GM12878 (cell line): ENCODE results near the gene MICAL3. TPM values are rescaled to one million over a fixed set of nuclear protein-coding genes. Genes with fewer than 3 reads are reported as not detected.

Source experiments
- CHD2 ChIP-seq: IDR thresholded peaks from 2 replicates; pipeline ENCODE4 v1.6.1; 2011; ENCODE audit warnings: low read depth, low read length, improper control_type of control experiment, borderline replicate concordance
- CREM ChIP-seq: IDR thresholded peaks from 2 replicates; pipeline ENCODE4 v1.6.1; 2014; ENCODE audit warnings: antibody characterized with exemption, low read depth
- EED ChIP-seq: sonication (generic); IDR thresholded peaks from 2 replicates; pipeline ENCODE4 v1.6.1; 2016; ENCODE audit warnings: antibody characterized with exemption, low read depth
- IRF3 ChIP-seq: fragments of 450-650 bp; IDR thresholded peaks from 2 replicates; pipeline ENCODE4 v1.6.1; 2014; ENCODE audit warnings: mild to moderate bottlenecking
- JUNB ChIP-seq: IDR thresholded peaks from 2 replicates; pipeline ENCODE4 v1.6.1; 2016; ENCODE audit warnings: antibody characterized with exemption, mild to moderate bottlenecking
- KAT2A ChIP-seq: conservative IDR thresholded peaks from 2 replicates; pipeline ENCODE4 v1.6.1; 2011; ENCODE audit warnings: low read depth, low read length; ENCODE audit not compliant: control insufficient read depth
- KDM1A ChIP-seq: fragments of 200-600 bp; sonication (generic); IDR thresholded peaks from 2 replicates; pipeline ENCODE4 v1.6.1; 2016; ENCODE audit warnings: borderline replicate concordance
- KLF5 ChIP-seq: fragments of 450-650 bp; IDR thresholded peaks from 2 replicates; pipeline ENCODE4 v1.6.1; 2014; ENCODE audit warnings: mild to moderate bottlenecking; ENCODE audit not compliant: partially characterized antibody
- MTA3 ChIP-seq: IDR thresholded peaks from 2 replicates; pipeline ENCODE4 v1.6.1; 2012; ENCODE audit warnings: low read length, inconsistent platforms, borderline replicate concordance
- NFYB ChIP-seq: IDR thresholded peaks from 2 replicates; pipeline ENCODE4 v1.6.1; 2011; ENCODE audit warnings: low read depth, mild to moderate bottlenecking, low read length, improper control_type of control experiment, moderate library complexity; ENCODE audit not compliant: insufficient read depth
- SKIL ChIP-seq: fragments of 450-650 bp; IDR thresholded peaks from 2 replicates; pipeline ENCODE4 v1.6.1; 2017; ENCODE audit warnings: mild to moderate bottlenecking, low read depth, inconsistent platforms; ENCODE audit not compliant: poor library complexity, severe bottlenecking
- SMAD5 ChIP-seq: IDR thresholded peaks from 2 replicates; pipeline ENCODE4 v1.6.1; 2016; ENCODE audit warnings: antibody characterized with exemption, low read depth
- SMC3 ChIP-seq: IDR thresholded peaks from 2 replicates; pipeline ENCODE4 v1.6.1; 2011; ENCODE audit warnings: low read length, improper control_type of control experiment, borderline replicate concordance
- SRF ChIP-seq, 2 experiments: IDR thresholded peaks; 2 replicates each; pipeline ENCODE4 v1.6.1; 2011; ENCODE audit warnings: low read depth in 2 of 2, low read length in 2 of 2, mild to moderate bottlenecking in 1 of 2, moderate library complexity in 1 of 2
- STAT3 ChIP-seq: IDR thresholded peaks from 2 replicates; pipeline ENCODE4 v1.6.1; 2011; ENCODE audit warnings: low read depth, low read length, improper control_type of control experiment
- TBL1XR1 ChIP-seq: IDR thresholded peaks from 2 replicates; pipeline ENCODE4 v1.6.1; 2012; ENCODE audit warnings: low read depth, low read length, improper control_type of control experiment
- TCF7 ChIP-seq: IDR thresholded peaks from 2 replicates; pipeline ENCODE4 v1.6.1; 2014; ENCODE audit warnings: antibody characterized with exemption, borderline replicate concordance
- USF2 ChIP-seq: IDR thresholded peaks from 2 replicates; pipeline ENCODE4 v1.6.1; 2011; ENCODE audit warnings: low read depth, low read length, improper control_type of control experiment, borderline replicate concordance
- YY1 ChIP-seq: IDR thresholded peaks from 2 replicates; pipeline ENCODE4 v1.6.1; 2011; ENCODE audit warnings: low read depth, mild to moderate bottlenecking, low read length
- ZNF24 ChIP-seq: fragments of 450-650 bp; IDR thresholded peaks from 2 replicates; pipeline ENCODE4 v1.6.1; 2017; ENCODE audit warnings: antibody characterized with exemption, mild to moderate bottlenecking
- ZNF384 ChIP-seq: IDR thresholded peaks from 2 replicates; pipeline ENCODE4 v1.6.1; 2012; ENCODE audit warnings: low read depth, mild to moderate bottlenecking, low read length, improper control_type of control experiment, borderline replicate concordance
- polyA plus RNA-seq, 11 experiments: library from polyadenylated mRNA; depleted of rRNA in 4 of 11; unstranded in 6 of 11; stranded (reverse) in 5 of 11; fragments of >200 nt; fragmentation: Nextera tagmentation in 4 of 11; fragmentation: Illumina TruSeq in 1 of 11; extraction: Ambion mirVana in 4 of 11; extraction: Trizol in 1 of 11; gene quantifications; 1 replicate in 1 of 11; 2 replicates in 10 of 11; pipeline versions ENCODE4 v1.2.1 to v1.2.3, GENCODE V29; 2011 to 2016; ENCODE audit warnings: inconsistent platforms in 2 of 11, missing spikeins in 2 of 11, low read depth in 1 of 11
- total RNA-seq, 4 experiments: library from RNA; depleted of rRNA in 3 of 4; stranded (reverse); fragments of >200 nt in 3 of 4; fragmentation: Illumina TruSeq in 1 of 4; extraction: Trizol in 1 of 4; gene quantifications; 2 replicates each; pipeline versions ENCODE4 v1.2.1 to v1.2.3, GENCODE V29; 2013 to 2021
- TF ChIP-seq, protein P1 (sequence below): fragments of 450-650 bp; IDR thresholded peaks from 2 replicates; pipeline ENCODE4 v1.6.1; 2017; ENCODE audit warnings: mild to moderate bottlenecking, moderate library complexity

MICAL3 gene
- total and polyA plus RNA-seq, 10 of the 15 experiments (the other 5 are each of a cell fraction or from before 2014, with no cell fraction given) = 2.6 to 92.2 (median 24.0) TPM

DNA sequence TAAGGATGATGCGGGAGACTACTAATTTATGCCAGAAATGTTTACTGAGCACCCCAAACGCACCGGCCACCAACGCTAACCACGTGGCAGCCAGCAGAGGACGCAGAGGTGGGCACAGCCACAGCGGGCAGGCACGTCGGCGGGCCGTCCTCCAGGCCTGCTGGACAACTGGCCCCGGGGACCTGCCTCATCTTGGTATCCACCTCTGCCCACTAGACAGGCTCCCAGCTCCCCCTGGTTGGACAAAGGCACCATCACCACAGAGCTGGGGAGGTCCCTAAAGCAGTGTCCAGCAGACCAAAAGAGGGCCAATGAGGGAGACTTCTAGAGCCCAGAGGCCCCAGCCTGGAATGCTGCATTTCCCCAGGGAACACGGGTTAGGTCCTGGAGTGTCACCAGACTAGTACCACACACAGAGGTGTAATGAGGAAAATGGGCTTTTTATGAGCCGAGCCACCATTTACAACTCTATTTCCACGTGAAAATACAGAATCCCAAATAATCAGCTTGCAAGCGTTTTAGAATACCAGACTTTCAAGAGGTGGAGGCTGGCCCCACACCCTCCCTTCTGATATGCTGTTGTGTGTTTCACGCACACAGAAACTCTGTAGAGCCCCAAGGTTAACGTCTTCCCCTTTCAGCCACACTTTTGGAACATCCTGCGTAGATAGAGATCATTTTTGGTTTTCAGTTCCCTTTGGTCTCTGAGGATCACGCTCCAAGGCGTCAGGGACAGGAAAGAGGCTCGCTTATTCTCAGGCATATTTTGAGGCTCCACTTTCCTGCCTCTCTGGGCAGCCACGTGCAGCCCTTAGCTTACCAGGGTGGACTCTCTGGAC is 226.4 kb downstream of the MICAL3 start (continued):
- peak; percentile 94 for TF ChIP-seq SKIL
- peak; percentile 99 for TF ChIP-seq EED
- 0 out of 2 replicates have a peak, but pooled peaks have one; percentile 15 for TF ChIP-seq NFYB
- no peak for TF ChIP-seq KAT2A
- TF ChIP-seq IRF3 = no peak
- TF ChIP-seq SMAD5 = no peak
- peak; percentile 45 for TF ChIP-seq JUNB
- TF ChIP-seq CREM = peak; percentile 95
- peak; percentile 35; the same call in 1 of the 2 replicates for TF ChIP-seq ZNF24
- TF ChIP-seq, protein P1, sequence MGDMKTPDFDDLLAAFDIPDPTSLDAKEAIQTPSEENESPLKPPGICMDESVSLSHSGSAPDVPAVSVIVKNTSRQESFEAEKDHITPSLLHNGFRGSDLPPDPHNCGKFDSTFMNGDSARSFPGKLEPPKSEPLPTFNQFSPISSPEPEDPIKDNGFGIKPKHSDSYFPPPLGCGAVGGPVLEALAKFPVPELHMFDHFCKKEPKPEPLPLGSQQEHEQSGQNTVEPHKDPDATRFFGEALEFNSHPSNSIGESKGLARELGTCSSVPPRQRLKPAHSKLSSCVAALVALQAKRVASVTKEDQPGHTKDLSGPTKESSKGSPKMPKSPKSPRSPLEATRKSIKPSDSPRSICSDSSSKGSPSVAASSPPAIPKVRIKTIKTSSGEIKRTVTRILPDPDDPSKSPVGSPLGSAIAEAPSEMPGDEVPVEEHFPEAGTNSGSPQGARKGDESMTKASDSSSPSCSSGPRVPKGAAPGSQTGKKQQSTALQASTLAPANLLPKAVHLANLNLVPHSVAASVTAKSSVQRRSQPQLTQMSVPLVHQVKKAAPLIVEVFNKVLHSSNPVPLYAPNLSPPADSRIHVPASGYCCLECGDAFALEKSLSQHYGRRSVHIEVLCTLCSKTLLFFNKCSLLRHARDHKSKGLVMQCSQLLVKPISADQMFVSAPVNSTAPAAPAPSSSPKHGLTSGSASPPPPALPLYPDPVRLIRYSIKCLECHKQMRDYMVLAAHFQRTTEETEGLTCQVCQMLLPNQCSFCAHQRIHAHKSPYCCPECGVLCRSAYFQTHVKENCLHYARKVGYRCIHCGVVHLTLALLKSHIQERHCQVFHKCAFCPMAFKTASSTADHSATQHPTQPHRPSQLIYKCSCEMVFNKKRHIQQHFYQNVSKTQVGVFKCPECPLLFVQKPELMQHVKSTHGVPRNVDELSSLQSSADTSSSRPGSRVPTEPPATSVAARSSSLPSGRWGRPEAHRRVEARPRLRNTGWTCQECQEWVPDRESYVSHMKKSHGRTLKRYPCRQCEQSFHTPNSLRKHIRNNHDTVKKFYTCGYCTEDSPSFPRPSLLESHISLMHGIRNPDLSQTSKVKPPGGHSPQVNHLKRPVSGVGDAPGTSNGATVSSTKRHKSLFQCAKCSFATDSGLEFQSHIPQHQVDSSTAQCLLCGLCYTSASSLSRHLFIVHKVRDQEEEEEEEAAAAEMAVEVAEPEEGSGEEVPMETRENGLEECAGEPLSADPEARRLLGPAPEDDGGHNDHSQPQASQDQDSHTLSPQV = peak; percentile 95
- 0 out of 2 replicates have a peak, but pooled peaks have one; percentile 37 for TF ChIP-seq SMC3
- TF ChIP-seq MTA3 = peak; percentile 92
- TF ChIP-seq ZNF384 = peak; percentile 48; the same call in 1 of the 2 replicates
- TF ChIP-seq TCF7 = peak; percentile 27; the same call in 1 of the 2 replicates
- peak; percentile 90 for TF ChIP-seq TBL1XR1
- no peak for TF ChIP-seq YY1
- 0 out of 4 replicates have a peak, but pooled peaks of 1 of the 2 experiments have one; percentile 33 for TF ChIP-seq SRF (IDR thresholded peaks at IDR 0.05; ENCODE audit: low read depth in 2 of 2, low read length in 2 of 2)
- TF ChIP-seq USF2 = peak; percentile 2; the same call in 1 of the 2 replicates
- peak; percentile 92 for TF ChIP-seq KLF5
- no peak for TF ChIP-seq KDM1A
- TF ChIP-seq STAT3 = 0 out of 2 replicates have a peak, but pooled peaks have one; percentile 91
- TF ChIP-seq CHD2 = peak; percentile 90
